HCT116 (cell line): ENCODE data around the gene LPO. TPM values are rescaled to one million over a fixed set of nuclear protein-coding genes. Genes with fewer than 3 reads are reported as not detected.

Experiments used
- ATAC-seq: fragments of 200-7000 bp; cut with Tn5 transposase; 2 replicates; pipeline ENCODE4 v1.9.1; 2020; ENCODE audit warnings: mild to moderate bottlenecking, moderate library complexity
- BruUV-seq: library from RNA; stranded (reverse); fragments of 400-500 nt; replicated peaks from 2 replicates; lab custom pipeline; 2021; lab: Mats Ljungman, UMichigan
- CTCF ChIA-PET: fragments of 300-600 bp; sonication (Branson Sonifier 250); formaldehyde crosslinking; loops from one replicate; lab custom pipeline; 2021; ENCODE audit warnings: antibody characterized with exemption; lab: Charles Lee
- POLR2A ChIA-PET: fragments of 300-600, 350-600 bp; sonication (Branson Sonifier 250); formaldehyde crosslinking; loops from one replicate; lab custom pipeline; 2021; ENCODE audit warnings: antibody characterized with exemption; lab: Charles Lee
- RAD21 ChIA-PET, 2 experiments: fragments of 300-600 bp; sonication (Branson Sonifier 250); formaldehyde crosslinking; loops; one replicate each; lab custom pipeline; 2023; ENCODE audit warnings: low total read pairs in 2 of 2; ENCODE audit not compliant: uncharacterized antibody in 2 of 2, unreplicated experiment in 2 of 2, low non-redundant PET in 1 of 2; lab: Charles Lee
- DNase-seq: peaks from one replicate; pipeline ENCODE4 v3.0.0-alpha.2; 2010; ENCODE audit warnings: low read depth, low spot score
- H2AFZ ChIP-seq: fragments of 200-600 bp; shearing (Covaris generic), sonication (generic); 2 replicates; pipeline ENCODE4 v1.6.1; 2017; ENCODE audit warnings: low read depth, mixed run types, mixed read lengths, antibody characterized with exemption, low read length; ENCODE audit not compliant: poor library complexity, severe bottlenecking
- H3K27ac ChIP-seq: 2 replicates; pipeline ENCODE4 v1.5.1; 2012; ENCODE audit warnings: low read depth, low read length
- H3K27me3 ChIP-seq: fragments of 200-600 bp; sonication (generic); 2 replicates; pipeline ENCODE4 v1.6.1; 2016; ENCODE audit warnings: mixed run types, low read length, mixed read lengths; ENCODE audit not compliant: insufficient read depth
- H3K36me3 ChIP-seq, 2 experiments: fragments of 200-500 bp in 1 of 2; fragments of 200-600 bp in 1 of 2; sonication (Bioruptor generic) in 1 of 2; sonication (generic) in 1 of 2; 2 replicates each; pipeline versions ENCODE4 v1.5.1 to v1.6.1; 2014 to 2016; ENCODE audit warnings: low read length in 2 of 2, inconsistent platforms in 1 of 2, mixed read lengths in 1 of 2, mixed run types in 1 of 2; ENCODE audit not compliant: insufficient read depth in 2 of 2, control insufficient read depth in 1 of 2
- H3K4me1 ChIP-seq, 2 experiments: fragments of 200-600 bp in 1 of 2; sonication (generic) in 1 of 2; 2 replicates each; pipeline versions ENCODE4 v1.5.1 to v1.6.1; 2012 to 2017; ENCODE audit warnings: low read length in 2 of 2, inconsistent platforms in 1 of 2, mild to moderate bottlenecking in 1 of 2, mixed read lengths in 1 of 2, mixed run types in 1 of 2, moderate library complexity in 1 of 2; ENCODE audit not compliant: insufficient read depth in 2 of 2, control insufficient read depth in 1 of 2
- H3K4me2 ChIP-seq: fragments of 200-600 bp; sonication (generic); 2 replicates; pipeline ENCODE4 v1.6.1; 2017; ENCODE audit warnings: mixed run types, low read length, mixed read lengths
- H3K4me3 ChIP-seq, 2 experiments: fragments of 200-600 bp in 1 of 2; sonication (generic) in 1 of 2; replicated peaks in 1 of 2; 2 replicates each; pipeline ENCODE4 v1.5.1; 2011 to 2016; ENCODE audit warnings: low read length in 2 of 2, control low read depth in 1 of 2, low read depth in 1 of 2, mild to moderate bottlenecking in 1 of 2, mixed read lengths in 1 of 2, mixed run types in 1 of 2
- H3K79me2 ChIP-seq: fragments of 200-600 bp; sonication (generic); 2 replicates; pipeline ENCODE4 v1.6.1; 2017; ENCODE audit warnings: mild to moderate bottlenecking, mixed run types, low read length, moderate library complexity, mixed read lengths; ENCODE audit not compliant: insufficient read depth
- H3K9ac ChIP-seq: fragments of 200-600 bp; sonication (generic); 2 replicates; pipeline ENCODE4 v1.6.1; 2016; ENCODE audit warnings: low read length, mixed read lengths
- H3K9me2 ChIP-seq: fragments of 200-600 bp; sonication (generic), shearing (Covaris generic); 2 replicates; pipeline ENCODE4 v1.6.1; 2017; ENCODE audit warnings: mixed run types, mild to moderate bottlenecking, moderate library complexity; ENCODE audit not compliant: insufficient read depth
- H3K9me3 ChIP-seq, 2 experiments: fragments of 200-500 bp in 1 of 2; fragments of 200-600 bp in 1 of 2; sonication (Bioruptor generic) in 1 of 2; sonication (generic) in 1 of 2; 2 replicates each; pipeline ENCODE4 v1.6.1; 2014 to 2017; ENCODE audit warnings: low read length in 2 of 2, mixed read lengths in 2 of 2, inconsistent platforms in 1 of 2, low read depth in 1 of 2, mild to moderate bottlenecking in 1 of 2, mixed run types in 1 of 2, moderate library complexity in 1 of 2; ENCODE audit not compliant: control insufficient read depth in 1 of 2, insufficient read depth in 1 of 2
- H4K20me1 ChIP-seq: fragments of 200-600 bp; sonication (generic), shearing (Covaris generic); 2 replicates; pipeline ENCODE4 v1.6.1; 2017; ENCODE audit warnings: mixed run types, mild to moderate bottlenecking, moderate library complexity; ENCODE audit not compliant: insufficient read depth
- CBX3 ChIP-seq: IDR thresholded peaks from 2 replicates; pipeline ENCODE4 v1.6.1; 2012; ENCODE audit warnings: low read depth
- CEBPB ChIP-seq: IDR thresholded peaks from 2 replicates; pipeline ENCODE4 v1.6.1; 2012; ENCODE audit warnings: low read depth
- CTCF ChIP-seq, 3 experiments: fragments of 200-600 bp in 1 of 3; sonication (generic) in 1 of 3; IDR thresholded peaks in 2 of 3; conservative IDR thresholded peaks in 1 of 3; 2 replicates each; pipeline ENCODE4 v1.5.1; 2012 to 2017; ENCODE audit warnings: low read depth in 2 of 3, low read length in 2 of 3, antibody characterized with exemption in 1 of 3, borderline replicate concordance in 1 of 3, control low read depth in 1 of 3, mild to moderate bottlenecking in 1 of 3, mixed read lengths in 1 of 3, mixed run types in 1 of 3, moderate library complexity in 1 of 3; ENCODE audit not compliant: insufficient read depth in 1 of 3
- ELF1 ChIP-seq: IDR thresholded peaks from 2 replicates; pipeline ENCODE4 v1.6.1; 2012; ENCODE audit warnings: low read depth, borderline replicate concordance
- EZH2phosphoT487 ChIP-seq: fragments of 200-600 bp; IDR thresholded peaks from 2 replicates; pipeline ENCODE4 v1.6.1; 2018; ENCODE audit warnings: antibody characterized with exemption, borderline replicate concordance
- JUND ChIP-seq: IDR thresholded peaks from 2 replicates; pipeline ENCODE4 v1.6.1; 2012
- MAX ChIP-seq: IDR thresholded peaks from 2 replicates; pipeline ENCODE4 v1.6.1; 2012
- RAD21 ChIP-seq: IDR thresholded peaks from 2 replicates; pipeline ENCODE4 v1.6.1; 2012; ENCODE audit warnings: low read depth, mild to moderate bottlenecking
- REST ChIP-seq: IDR thresholded peaks from 2 replicates; pipeline ENCODE4 v1.6.1; 2012; ENCODE audit warnings: low read depth
- SIN3A ChIP-seq: IDR thresholded peaks from 2 replicates; pipeline ENCODE4 v1.6.1; 2012; ENCODE audit warnings: low read depth
- SP1 ChIP-seq: IDR thresholded peaks from 2 replicates; pipeline ENCODE4 v1.6.1; 2012; ENCODE audit warnings: low read depth
- SRF ChIP-seq: IDR thresholded peaks from 2 replicates; pipeline ENCODE4 v1.6.1; 2012; ENCODE audit warnings: low read depth
- intact Hi-C: fragments of 100-400 bp; cut with micrococcal nuclease; formaldehyde crosslinking; loops from 2 replicates; pipeline ENCODE4 v1.10.0; 2022
- total RNA-seq: library from RNA; stranded (reverse); gene quantifications from one replicate; pipeline ENCODE4 v1.2.1, GENCODE V29; 2021; ENCODE audit not compliant: unreplicated experiment
- TF ChIP-seq, protein P1 (sequence below): IDR thresholded peaks from 2 replicates; pipeline ENCODE4 v1.6.1; 2011; ENCODE audit warnings: mild to moderate bottlenecking, low read length, moderate library complexity; ENCODE audit not compliant: insufficient replicate concordance; ENCODE audit errors: extremely low read depth
- TF ChIP-seq, protein P2 (sequence below): IDR thresholded peaks from 2 replicates; pipeline ENCODE4 v1.6.1; 2012

LPO gene
- total RNA-seq, 1 experiment from 2014 or later = not detected

DNA sequence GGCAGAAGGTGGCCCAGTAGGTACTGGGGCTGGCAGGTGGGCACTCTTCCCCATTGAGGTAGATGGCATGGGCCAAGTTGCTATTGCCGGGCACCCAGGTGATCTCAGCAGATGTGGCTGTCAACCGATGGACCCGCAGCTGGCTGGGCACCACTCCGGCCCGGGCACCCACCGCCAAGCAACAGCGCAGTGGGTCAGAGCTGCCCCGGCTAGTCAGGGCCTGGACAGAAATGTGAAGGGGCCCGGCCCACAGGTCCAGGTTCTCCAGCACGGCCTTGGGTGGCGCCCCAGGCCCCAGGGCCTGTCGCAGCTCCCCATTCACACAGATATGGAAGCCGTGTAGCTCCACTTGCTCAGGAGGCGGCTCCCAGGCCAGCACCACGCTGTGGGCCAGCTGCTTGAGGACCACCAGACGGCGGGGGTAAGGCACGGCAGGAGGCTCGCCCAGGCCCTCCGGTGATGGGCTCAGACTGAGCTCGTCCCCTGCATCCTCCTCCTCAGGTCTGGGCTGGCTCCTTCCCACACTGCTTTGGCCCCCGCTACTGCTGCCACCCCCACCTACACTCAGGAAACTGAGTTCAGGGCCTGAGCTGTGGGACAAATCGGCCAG lies 73.7 kb downstream of the LPO start (continued):
- TF ChIP-seq, protein P1, sequence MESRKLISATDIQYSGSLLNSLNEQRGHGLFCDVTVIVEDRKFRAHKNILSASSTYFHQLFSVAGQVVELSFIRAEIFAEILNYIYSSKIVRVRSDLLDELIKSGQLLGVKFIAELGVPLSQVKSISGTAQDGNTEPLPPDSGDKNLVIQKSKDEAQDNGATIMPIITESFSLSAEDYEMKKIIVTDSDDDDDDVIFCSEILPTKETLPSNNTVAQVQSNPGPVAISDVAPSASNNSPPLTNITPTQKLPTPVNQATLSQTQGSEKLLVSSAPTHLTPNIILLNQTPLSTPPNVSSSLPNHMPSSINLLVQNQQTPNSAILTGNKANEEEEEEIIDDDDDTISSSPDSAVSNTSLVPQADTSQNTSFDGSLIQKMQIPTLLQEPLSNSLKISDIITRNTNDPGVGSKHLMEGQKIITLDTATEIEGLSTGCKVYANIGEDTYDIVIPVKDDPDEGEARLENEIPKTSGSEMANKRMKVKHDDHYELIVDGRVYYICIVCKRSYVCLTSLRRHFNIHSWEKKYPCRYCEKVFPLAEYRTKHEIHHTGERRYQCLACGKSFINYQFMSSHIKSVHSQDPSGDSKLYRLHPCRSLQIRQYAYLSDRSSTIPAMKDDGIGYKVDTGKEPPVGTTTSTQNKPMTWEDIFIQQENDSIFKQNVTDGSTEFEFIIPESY = no peak
- TF ChIP-seq, protein P2, sequence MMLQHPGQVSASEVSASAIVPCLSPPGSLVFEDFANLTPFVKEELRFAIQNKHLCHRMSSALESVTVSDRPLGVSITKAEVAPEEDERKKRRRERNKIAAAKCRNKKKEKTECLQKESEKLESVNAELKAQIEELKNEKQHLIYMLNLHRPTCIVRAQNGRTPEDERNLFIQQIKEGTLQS = no peak
- TF ChIP-seq MAX = no peak

- Histone ChIP-seq H3K9me3 (no peaks in the 10 kb centered on the region), H3K79me2 (no peaks in the 10 kb centered on the region), H3K27me3 (no peaks in the 10 kb centered on the region), H4K20me1 (no peaks in the 10 kb centered on the region), H3K36me3 (no peaks in the 10 kb centered on the region), H3K9me2 (no peaks in the 10 kb centered on the region), H3K4me3 (no peak overlapping the region), H3K9ac (no peak overlapping the region), H3K4me2 (no peak overlapping the region), H2AFZ (no peak overlapping the region), H3K4me1 (peaks cover 4 to 11% of the 10 kb centered on the region in 2 experiments; a peak in 3 of 4 replicates), H3K27ac (no peak overlapping the region)
- BruUV-seq = no TSS peak
- TF ChIP-seq SIN3A = no peak
- no peak for TF ChIP-seq REST
- no peak for TF ChIP-seq SP1
- TF ChIP-seq MAX = no peak
- no peak for TF ChIP-seq JUND
- no peak for TF ChIP-seq EZH2phosphoT487
- no peak for TF ChIP-seq CBX3
- peak in 1 of 3 experiments; percentile 23; a peak in 1 of 6 replicates for TF ChIP-seq CTCF (IDR thresholded peaks at IDR 0.05 in 2 of 3, conservative IDR thresholded peaks at IDR 0.05 in 1 of 3; ENCODE audit: borderline replicate concordance in 1 of 3, insufficient read depth in 1 of 3, low read depth in 2 of 3, low read length in 2 of 3)
- TF ChIP-seq, protein P2 = no peak
- TF ChIP-seq CEBPB = no peak
- no peak for TF ChIP-seq ELF1
- no peak for TF ChIP-seq SRF
- TF ChIP-seq RAD21 = peak; percentile 51
- ATAC-seq (no peak), DNase-seq (no peak)
- RAD21 ChIA-PET = interaction anchor here in 1 of 2 experiments (0.6 kb wide), 1 partner anchor 39 kb away, joined by 4 read pairs; the partner anchor contains the start of gene SUPT4H1
- POLR2A ChIA-PET = no interaction called here
- CTCF ChIA-PET = interaction anchor here (0.7 to 7.6 kb wide), 4 partner anchors 9 to 135 kb away, joined by 3 to 124 read pairs (median 3); no protein-coding TSS in a partner anchor
- intact Hi-C loops = loop anchor here (10.0 kb wide), 1 partner anchor 692 kb away; no protein-coding TSS in a partner anchor
These were observed 74.4 kb downstream of the LPO start for GRCh38 chr17:58312829-58313228.
